ENCODE data around the gene PGBD5.

The PGBD5 gene

DNA sequence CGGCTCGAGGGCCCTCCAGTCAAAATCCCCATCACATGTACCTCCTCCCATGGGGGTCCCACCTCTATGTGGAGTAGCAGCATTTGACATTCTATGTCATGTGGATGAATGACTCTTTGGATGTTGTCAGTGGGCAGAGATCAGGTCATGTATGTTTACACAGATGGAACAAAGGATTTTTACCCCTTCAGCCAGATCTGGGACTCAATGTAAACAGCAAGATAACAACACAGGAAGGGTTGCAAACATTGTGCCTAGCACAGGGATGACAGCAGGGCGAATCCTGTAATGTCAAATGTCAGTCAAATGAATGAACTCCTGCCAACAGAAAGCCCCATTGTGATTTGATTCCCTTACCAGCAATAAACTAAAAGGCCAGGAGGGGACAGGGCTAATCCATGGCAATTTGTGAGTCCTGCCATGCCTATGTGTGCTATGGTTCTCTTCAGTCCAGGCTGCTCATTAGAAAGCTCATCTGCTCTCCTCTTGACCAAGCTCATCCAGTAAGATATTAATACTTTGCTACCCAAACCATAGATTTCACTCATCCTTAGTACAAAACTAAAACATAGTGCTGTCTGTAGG lies 60.3 kb downstream of the PGBD5 start:
- WGBS, result 27% methylated on average over 1 of the region's 3 CpGs

GRCh38 chr1:230362949-230363348 lies 63.2 kb downstream of the PGBD5 start:
- no peak overlapping the region for H2BK15ac ChIP-seq (ENCODE audit: low read depth, poor library complexity, severe bottlenecking)
- no peak overlapping the region for H3K18ac ChIP-seq (ENCODE audit: low read depth in 1 of 2, low read length in 2 of 2)
- no peak overlapping the region for H3K27ac ChIP-seq (ENCODE audit: low read length, poor library complexity, severe bottlenecking)
- no peak overlapping the region for H2AFZ ChIP-seq (ENCODE audit: low read depth, low read length)
- H3K4me2 ChIP-seq (ENCODE audit: low read length, poor library complexity, severe bottlenecking), result no peak overlapping the region
- DNase-seq, result no peak
- peaks cover 2% of the 10 kb centered on the region for H3K4me1 ChIP-seq (ENCODE audit: control insufficient read depth, insufficient read depth, low read depth, low read length)
- no peak overlapping the region for H3K4me3 ChIP-seq (ENCODE audit: insufficient read depth in 1 of 2, low read depth in 1 of 2, low read length in 2 of 2)
- H4K91ac ChIP-seq (ENCODE audit: low read length), result no peak overlapping the region
- H3K4ac ChIP-seq (ENCODE audit: low read depth in 1 of 2, low read length in 2 of 2), result no peak overlapping the region
- no peaks in the 10 kb centered on the region for H3K79me1 ChIP-seq (replicated peaks; ENCODE audit: low read length, poor library complexity, severe bottlenecking)
- no peak overlapping the region for H3K23ac ChIP-seq (ENCODE audit: low read length in 2 of 2)
- no peaks in the 10 kb centered on the region for H3K9me3 ChIP-seq (ENCODE audit: control insufficient read depth, low read length)
- no peak overlapping the region for H3K14ac ChIP-seq (ENCODE audit: low read length in 2 of 2)
- WGBS, result 95% methylated on average over 8 of the region's 8 CpGs
- H2AK5ac ChIP-seq (ENCODE audit: low read length, severe bottlenecking), result no peak overlapping the region
- no peak overlapping the region for H2BK120ac ChIP-seq (ENCODE audit: low read depth, low read length)
- H2BK5ac ChIP-seq (ENCODE audit: low read depth, low read length, poor library complexity, severe bottlenecking), result no peak overlapping the region
- H4K8ac ChIP-seq (ENCODE audit: low read length), result no peak overlapping the region
- H3K36me3 ChIP-seq (ENCODE audit: control insufficient read depth in 1 of 2, insufficient read depth in 2 of 2, low read depth in 1 of 2, low read length in 2 of 2), result no peaks in the 10 kb centered on the region
- peaks cover 0 to 6% of the 10 kb centered on the region in 2 experiments for H3K27me3 ChIP-seq (ENCODE audit: control insufficient read depth in 1 of 2, insufficient read depth in 1 of 2, low read length in 2 of 2)
- no peak overlapping the region for H2BK12ac ChIP-seq (ENCODE audit: low read length in 2 of 2)
- no peak overlapping the region for H3K9ac ChIP-seq (ENCODE audit: low read length)

More for the DNA sequence above, 60.3 kb downstream of the PGBD5 start:
- H4K91ac ChIP-seq (ENCODE audit: low read length), result no peak overlapping the region
- no peaks in the 10 kb centered on the region for H3K9me3 ChIP-seq (ENCODE audit: control insufficient read depth, low read length)
- peaks cover 0 to 17% of the 10 kb centered on the region in 2 experiments for H3K27me3 ChIP-seq (ENCODE audit: control insufficient read depth in 1 of 2, insufficient read depth in 1 of 2, low read length in 2 of 2)
- H3K79me1 ChIP-seq (replicated peaks; ENCODE audit: low read length, poor library complexity, severe bottlenecking), result no peaks in the 10 kb centered on the region
- H2BK5ac ChIP-seq (ENCODE audit: low read depth, low read length, poor library complexity, severe bottlenecking), result no peak overlapping the region
- no peak overlapping the region for H2BK120ac ChIP-seq (ENCODE audit: low read depth, low read length)
- H3K18ac ChIP-seq (ENCODE audit: low read depth in 1 of 2, low read length in 2 of 2), result no peak overlapping the region
- DNase-seq, result no peak
- no peak overlapping the region for H2BK15ac ChIP-seq (ENCODE audit: low read depth, poor library complexity, severe bottlenecking)
- H4K8ac ChIP-seq (ENCODE audit: low read length), result no peak overlapping the region
- H3K9ac ChIP-seq (ENCODE audit: low read length), result no peak overlapping the region
- H3K4me2 ChIP-seq (ENCODE audit: low read length, poor library complexity, severe bottlenecking), result no peak overlapping the region
- H3K27ac ChIP-seq (ENCODE audit: low read length, poor library complexity, severe bottlenecking), result no peak overlapping the region
- H3K14ac ChIP-seq (ENCODE audit: low read length in 2 of 2), result no peak overlapping the region
- no peak overlapping the region for H2BK12ac ChIP-seq (ENCODE audit: low read length in 2 of 2)
- no peaks in the 10 kb centered on the region for H3K36me3 ChIP-seq (ENCODE audit: control insufficient read depth in 1 of 2, insufficient read depth in 2 of 2, low read depth in 1 of 2, low read length in 2 of 2)
- no peak overlapping the region for H3K4ac ChIP-seq (ENCODE audit: low read depth in 1 of 2, low read length in 2 of 2)
- H3K23ac ChIP-seq (ENCODE audit: low read length in 2 of 2), result no peak overlapping the region
- H3K4me1 ChIP-seq (ENCODE audit: control insufficient read depth, insufficient read depth, low read depth, low read length), result no peaks in the 10 kb centered on the region
- H3K4me3 ChIP-seq (ENCODE audit: insufficient read depth in 1 of 2, low read depth in 1 of 2, low read length in 2 of 2), result no peak overlapping the region
- no peak overlapping the region for H2AK5ac ChIP-seq (ENCODE audit: low read length, severe bottlenecking)
- no peak overlapping the region for H2AFZ ChIP-seq (ENCODE audit: low read depth, low read length)

GRCh38 chr1:230361941-230362340 lies 64.2 kb downstream of the PGBD5 start:
- H2BK120ac ChIP-seq (ENCODE audit: low read depth, low read length), result no peak overlapping the region
- H2AFZ ChIP-seq (ENCODE audit: low read depth, low read length), result no peak overlapping the region
- no peak overlapping the region for H4K91ac ChIP-seq (ENCODE audit: low read length)
- peaks cover 5% of the 10 kb centered on the region for H3K4me1 ChIP-seq (ENCODE audit: control insufficient read depth, insufficient read depth, low read depth, low read length)
- H3K4me3 ChIP-seq (ENCODE audit: insufficient read depth in 1 of 2, low read depth in 1 of 2, low read length in 2 of 2), result no peak overlapping the region
- H3K36me3 ChIP-seq (ENCODE audit: control insufficient read depth in 1 of 2, insufficient read depth in 2 of 2, low read depth in 1 of 2, low read length in 2 of 2), result no peaks in the 10 kb centered on the region
- H4K8ac ChIP-seq (ENCODE audit: low read length), result no peak overlapping the region
- peaks cover 0 to 6% of the 10 kb centered on the region in 2 experiments for H3K27me3 ChIP-seq (ENCODE audit: control insufficient read depth in 1 of 2, insufficient read depth in 1 of 2, low read length in 2 of 2)
- H3K27ac ChIP-seq (ENCODE audit: low read length, poor library complexity, severe bottlenecking), result no peak overlapping the region
- no peak overlapping the region for H3K18ac ChIP-seq (ENCODE audit: low read depth in 1 of 2, low read length in 2 of 2)
- H2AK5ac ChIP-seq (ENCODE audit: low read length, severe bottlenecking), result no peak overlapping the region
- no peaks in the 10 kb centered on the region for H3K9me3 ChIP-seq (ENCODE audit: control insufficient read depth, low read length)
- H2BK15ac ChIP-seq (ENCODE audit: low read depth, poor library complexity, severe bottlenecking), result no peak overlapping the region
- no peak overlapping the region for H2BK5ac ChIP-seq (ENCODE audit: low read depth, low read length, poor library complexity, severe bottlenecking)
- H3K9ac ChIP-seq (ENCODE audit: low read length), result no peak overlapping the region
- no peak overlapping the region for H2BK12ac ChIP-seq (ENCODE audit: low read length in 2 of 2)
- WGBS, result 82% methylated on average over 10 of the region's 10 CpGs
- H3K23ac ChIP-seq (ENCODE audit: low read length in 2 of 2), result no peak overlapping the region
- no peak for DNase-seq
- H3K79me1 ChIP-seq (replicated peaks; ENCODE audit: low read length, poor library complexity, severe bottlenecking), result no peaks in the 10 kb centered on the region
- H3K4ac ChIP-seq (ENCODE audit: low read depth in 1 of 2, low read length in 2 of 2), result no peak overlapping the region
- no peak overlapping the region for H3K14ac ChIP-seq (ENCODE audit: low read length in 2 of 2)
- H3K4me2 ChIP-seq (ENCODE audit: low read length, poor library complexity, severe bottlenecking), result no peak overlapping the region

- Histone ChIP-seq H3K23ac (ENCODE audit: low read length in 2 of 2) (no peak overlapping the region), H2AFZ (ENCODE audit: low read depth, low read length) (no peak overlapping the region), H3K18ac (ENCODE audit: low read depth in 1 of 2, low read length in 2 of 2) (no peak overlapping the region), H2AK5ac (ENCODE audit: low read length, severe bottlenecking) (no peak overlapping the region), H3K14ac (ENCODE audit: low read length in 2 of 2) (no peak overlapping the region), H3K4me2 (ENCODE audit: low read length, poor library complexity, severe bottlenecking) (no peak overlapping the region), H2BK5ac (ENCODE audit: low read depth, low read length, poor library complexity, severe bottlenecking) (no peak overlapping the region), H3K27ac (ENCODE audit: low read length, poor library complexity, severe bottlenecking) (no peak overlapping the region), H3K4me3 (ENCODE audit: insufficient read depth in 1 of 2, low read depth in 1 of 2, low read length in 2 of 2) (no peak overlapping the region), H2BK12ac (ENCODE audit: low read length in 2 of 2) (no peak overlapping the region), H3K27me3 (ENCODE audit: control insufficient read depth in 1 of 2, insufficient read depth in 1 of 2, low read length in 2 of 2) (peaks cover 4 to 9% of the 10 kb centered on the region in 2 experiments), H3K9ac (ENCODE audit: low read length) (no peak overlapping the region), H2BK120ac (ENCODE audit: low read depth, low read length) (no peak overlapping the region), H4K91ac (ENCODE audit: low read length) (no peak overlapping the region), H3K79me1 (replicated peaks; ENCODE audit: low read length, poor library complexity, severe bottlenecking) (no peaks in the 10 kb centered on the region), H3K9me3 (ENCODE audit: control insufficient read depth, low read length) (no peaks in the 10 kb centered on the region), H2BK15ac (ENCODE audit: low read depth, poor library complexity, severe bottlenecking) (no peak overlapping the region), H3K4ac (ENCODE audit: low read depth in 1 of 2, low read length in 2 of 2) (no peak overlapping the region), H3K36me3 (ENCODE audit: control insufficient read depth in 1 of 2, insufficient read depth in 2 of 2, low read depth in 1 of 2, low read length in 2 of 2) (no peaks in the 10 kb centered on the region), H4K8ac (ENCODE audit: low read length) (no peak overlapping the region), H3K4me1 (ENCODE audit: control insufficient read depth, insufficient read depth, low read depth, low read length) (peaks cover 6% of the 10 kb centered on the region)
- 76% methylated on average over 7 of the region's 7 CpGs for WGBS
- DNase-seq, result peak; percentile 24
Measured at GRCh38 chr1:230359992-230360668, 66.0 kb downstream of the PGBD5 start.
